Endothelial cell of umbilical vein (primary cell): ENCODE results near the gene HPDL. TPM values are rescaled to one million over a fixed set of nuclear protein-coding genes. Genes with fewer than 3 reads are reported as not detected.

Experiments
- BruUV-seq: library from RNA; stranded (reverse); fragments of 400-500 nt; replicated peaks from 2 replicates; lab custom pipeline; 2021; lab: Mats Ljungman, UMichigan
- CTCF ChIA-PET: fragments of 300-600, 350-600 bp; sonication (Branson Sonifier 250); formaldehyde crosslinking; loops from one replicate; lab custom pipeline; 2021; ENCODE audit warnings: antibody characterized with exemption, inconsistent platforms; lab: Charles Lee
- POLR2A ChIA-PET: fragments of 300-600, 350-600 bp; sonication (Branson Sonifier 250); formaldehyde crosslinking; loops from one replicate; lab custom pipeline; 2021; ENCODE audit warnings: antibody characterized with exemption, inconsistent platforms; lab: Charles Lee
- DNase-seq: peaks from one replicate; pipeline ENCODE4 v3.0.0-alpha.2; 2011; ENCODE audit warnings: low read depth, low spot score
- FAIRE-seq: peaks from 2 replicates; lab custom pipeline; 2011; peaks lifted over from hg19 to GRCh38; lab: Jason Lieb, UNC
- H2AFZ ChIP-seq: 2 replicates; pipeline ENCODE4 v1.6.0; 2012; ENCODE audit warnings: low read depth, low read length, control low read depth, inconsistent platforms
- H3K27ac ChIP-seq: 2 replicates; pipeline ENCODE4 v1.5.1; 2011; ENCODE audit warnings: low read depth, mild to moderate bottlenecking, control low read depth, low read length, moderate library complexity; ENCODE audit not compliant: insufficient read depth
- H3K27me3 ChIP-seq, 2 experiments: 2 replicates each; pipeline versions ENCODE4 v1.6.0 to v1.6.1; 2011; ENCODE audit warnings: low read length in 2 of 2, mixed read lengths in 1 of 2; ENCODE audit not compliant: control insufficient read depth in 2 of 2, insufficient read depth in 2 of 2
- H3K36me3 ChIP-seq, 2 experiments: 2 replicates in 1 of 2; 3 replicates in 1 of 2; pipeline ENCODE4 v1.5.1; 2011; ENCODE audit warnings: low read length in 2 of 2, mild to moderate bottlenecking in 1 of 2, moderate library complexity in 1 of 2; ENCODE audit not compliant: control insufficient read depth in 2 of 2, insufficient read depth in 2 of 2; ENCODE audit errors: extremely low read depth in 1 of 2
- H3K4me1 ChIP-seq: 3 replicates; pipeline ENCODE4 v1.5.1; 2011; ENCODE audit warnings: mild to moderate bottlenecking, low read length; ENCODE audit not compliant: control insufficient read depth, insufficient read depth; ENCODE audit errors: extremely low read depth
- H3K4me2 ChIP-seq: 2 replicates; pipeline ENCODE4 v1.6.1; 2011; ENCODE audit warnings: low read length, control low read depth, mixed read lengths; ENCODE audit not compliant: insufficient read depth
- H3K4me3 ChIP-seq, 3 experiments: fragments of 200-600 bp in 1 of 3; sonication (generic), shearing (Covaris generic) in 1 of 3; replicated peaks in 1 of 3; 2 replicates each; pipeline ENCODE4 v1.5.1; 2011 to 2016; ENCODE audit warnings: control low read depth in 3 of 3, low read length in 3 of 3, mild to moderate bottlenecking in 2 of 3, inconsistent platforms in 1 of 3, low read depth in 1 of 3, moderate library complexity in 1 of 3; ENCODE audit not compliant: insufficient read depth in 1 of 3
- H3K79me2 ChIP-seq: 2 replicates; pipeline ENCODE4 v1.6.0; 2012; ENCODE audit warnings: low read length, inconsistent platforms; ENCODE audit not compliant: control insufficient read depth, insufficient read depth
- H3K9ac ChIP-seq: replicated peaks from 2 replicates; pipeline ENCODE3; 2011; ENCODE audit warnings: low read length, control low read depth; ENCODE audit not compliant: insufficient read depth; ENCODE audit errors: extremely low read depth
- H3K9me1 ChIP-seq: replicated peaks from 3 replicates; pipeline ENCODE4 v1.6.0; 2011; ENCODE audit warnings: mild to moderate bottlenecking, low read length; ENCODE audit not compliant: control insufficient read depth, insufficient read depth; ENCODE audit errors: extremely low read depth
- H3K9me3 ChIP-seq: replicated peaks from 2 replicates; pipeline ENCODE4 v1.5.1; 2012; ENCODE audit warnings: low read length, inconsistent platforms; ENCODE audit not compliant: control insufficient read depth, insufficient read depth
- H4K20me1 ChIP-seq: replicated peaks from 2 replicates; pipeline ENCODE3; 2011; ENCODE audit warnings: mild to moderate bottlenecking, low read length; ENCODE audit not compliant: control insufficient read depth, insufficient read depth; ENCODE audit errors: extremely low read depth
- CTCF ChIP-seq, 2 donors: IDR thresholded peaks; 1 replicate in 1 of 2; 2 replicates in 1 of 2; pipeline ENCODE4 v1.5.1; 2011; ENCODE audit warnings: low read length in 2 of 2, mild to moderate bottlenecking in 2 of 2, moderate library complexity in 2 of 2, control low read depth in 1 of 2, inconsistent platforms in 1 of 2, low read depth in 1 of 2; ENCODE audit not compliant: insufficient read depth in 1 of 2; ENCODE audit errors: extremely low read depth in 1 of 2
- EZH2 ChIP-seq: IDR thresholded peaks from 2 replicates; pipeline ENCODE4 v1.6.1; 2012; ENCODE audit warnings: borderline replicate concordance, low read depth, mild to moderate bottlenecking, moderate library complexity, low read length, inconsistent platforms; ENCODE audit not compliant: severe bottlenecking
- FOS ChIP-seq: IDR thresholded peaks from 2 replicates; pipeline ENCODE4 v1.6.1; 2011; ENCODE audit warnings: mild to moderate bottlenecking, low read length, moderate library complexity, borderline replicate concordance; ENCODE audit not compliant: insufficient read depth
- GATA2 ChIP-seq: IDR thresholded peaks from 2 replicates; pipeline ENCODE4 v1.7.0; 2011; ENCODE audit warnings: low read depth, mild to moderate bottlenecking, moderate library complexity, mixed read lengths, low read length; ENCODE audit not compliant: insufficient read length, insufficient read depth
- JUN ChIP-seq: IDR thresholded peaks from 2 replicates; pipeline ENCODE4 v1.6.1; 2011; ENCODE audit warnings: borderline replicate concordance, low read depth; ENCODE audit not compliant: insufficient read length, insufficient read depth
- MYC ChIP-seq: IDR thresholded peaks from one replicate; pipeline ENCODE4 v1.6.1; 2011; ENCODE audit warnings: mild to moderate bottlenecking, low read depth, low read length
- POLR2A ChIP-seq: IDR thresholded peaks from 2 replicates; pipeline ENCODE4 v1.6.1; 2012; ENCODE audit warnings: low read depth, mild to moderate bottlenecking, control low read depth, low read length
- POLR2AphosphoS5 ChIP-seq: IDR thresholded peaks from 2 replicates; pipeline ENCODE4 v1.6.1; 2012; ENCODE audit warnings: low read depth, mild to moderate bottlenecking, control low read depth, low read length, moderate library complexity; ENCODE audit not compliant: insufficient read depth
- dilution Hi-C: fragments of 300-500 bp; cut with MboI; formaldehyde crosslinking; loops from one replicate; pipeline ENCODE4 v1.15.0; 2019; ENCODE audit warnings: low sequenced_read_pairs; ENCODE audit not compliant: extremely low pct_ligation_motif_present
- intact Hi-C: fragments of 100-400 bp; cut with micrococcal nuclease; formaldehyde crosslinking; loops from one replicate; pipeline ENCODE4 v1.10.0; 2022
- polyA plus RNA-seq, 4 experiments: library from polyadenylated mRNA; depleted of rRNA in 3 of 4; stranded (reverse) in 3 of 4; unstranded in 1 of 4; fragments of >200 nt; gene quantifications; 2 replicates each; pipeline versions ENCODE4 v1.2.1 to v1.2.3, GENCODE V29; 2011 to 2012; ENCODE audit warnings: missing spikeins in 1 of 4
- total RNA-seq: library from RNA; stranded (reverse); gene quantifications from 2 replicates; pipeline ENCODE4 v1.2.3, GENCODE V29; 2021
- TF ChIP-seq, protein P1 (sequence below): IDR thresholded peaks from 2 replicates; pipeline ENCODE4 v1.6.1; 2011; ENCODE audit not compliant: insufficient read depth, insufficient read length

Gene HPDL
- total and polyA plus RNA-seq, 2 donors (not counting 3 experiments of a cell fraction or from before 2014, with no cell fraction given), result 3.4 to 5.9 TPM

DNA sequence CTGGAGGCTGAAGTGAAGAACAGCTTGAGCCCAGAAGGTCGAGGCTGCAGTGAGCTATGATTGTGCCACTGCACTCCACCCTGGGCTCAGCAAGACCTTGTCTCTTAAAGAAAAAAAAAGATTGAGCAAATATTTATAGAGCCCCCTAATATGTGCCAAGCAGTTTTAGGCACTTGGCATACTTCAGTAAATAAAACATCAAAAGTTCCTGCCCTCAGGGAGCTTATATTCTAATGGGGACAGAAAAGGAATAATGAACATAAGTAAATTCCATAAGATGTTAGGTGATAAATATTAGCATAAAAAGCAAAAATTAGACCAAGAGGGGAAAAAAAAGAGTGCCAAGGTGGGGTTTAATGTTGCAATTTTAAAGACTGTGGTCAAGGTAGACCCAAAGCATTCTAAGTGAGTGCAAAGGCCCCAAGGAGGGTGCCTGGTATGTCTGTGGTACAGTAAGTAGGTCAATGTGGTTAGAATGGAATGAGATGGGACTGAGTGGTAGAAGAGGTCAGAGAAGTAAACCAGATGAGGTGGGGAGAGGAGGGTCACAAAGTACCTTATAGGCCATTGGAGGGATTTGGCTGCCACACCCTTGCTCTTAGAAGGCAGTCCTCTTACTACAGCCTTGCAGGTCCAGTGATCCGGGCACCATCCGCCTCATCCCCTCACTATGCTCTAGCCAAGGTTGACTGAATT lies 11.1 kb downstream of the HPDL start:
- no TSS peak for BruUV-seq
- TF ChIP-seq GATA2 (no peak), POLR2A (no peak), FOS (no peak), EZH2 (no peak), POLR2AphosphoS5 (no peak), CTCF (IDR thresholded peaks at IDR 0.05; ENCODE audit: extremely low read depth in 1 of 2, insufficient read depth in 1 of 2, low read depth in 1 of 2, low read length in 2 of 2) (no peak), MYC (no peak), JUN (no peak)
- TF ChIP-seq, protein P1, sequence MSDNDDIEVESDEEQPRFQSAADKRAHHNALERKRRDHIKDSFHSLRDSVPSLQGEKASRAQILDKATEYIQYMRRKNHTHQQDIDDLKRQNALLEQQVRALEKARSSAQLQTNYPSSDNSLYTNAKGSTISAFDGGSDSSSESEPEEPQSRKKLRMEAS, result no peak
- ChIA-PET POLR2A (no interaction called here), CTCF (no interaction called here)
- Histone ChIP-seq H3K4me1 (peaks cover 30% of the 10 kb centered on the region), H4K20me1 (no peaks in the 10 kb centered on the region), H3K9me3 (no peaks in the 10 kb centered on the region), H3K4me2 (no peak overlapping the region), H3K9ac (no peak overlapping the region), H3K27me3 (no peaks in the 10 kb centered on the region), H3K36me3 (peaks cover 3 to 6% of the 10 kb centered on the region in 2 experiments), H3K79me2 (peaks cover 23% of the 10 kb centered on the region), H2AFZ (no peak overlapping the region), H3K27ac (no peak overlapping the region), H3K4me3 (no peak overlapping the region), H3K9me1 (no peaks in the 10 kb centered on the region)
- intact Hi-C loops, result no loop called here
- DNase-seq, result no peak
- no peak for FAIRE-seq
- dilution Hi-C loops, result no loop called here
